ENCODE measurements around the gene PEBP1.
"Not testable (repeated sequence)": the region's sequence is repeated elsewhere in the genome, so short reads cannot be mapped to it uniquely, and the experiment has no call there.

PEBP1 gene

GRCh38 chr12:118135788-118136558 lies at the start of gene PEBP1:
TSS of gene PEBP1 (plus strand) at chr12:118136124. CDS start at chr12:118136210, 86 bp downstream.
- DNase-seq (ENCODE audit: low read depth) = peak; percentile 94

GRCh38 chr12:118089782-118090181 lies 46.1 kb upstream of the PEBP1 start:
- no peak for DNase-seq (ENCODE audit: low read depth)

GRCh38 chr12:118094039-118094438 lies 41.9 kb upstream of the PEBP1 start:
- DNase-seq (ENCODE audit: low read depth) = no peak

- DNase-seq (ENCODE audit: low read depth) = no peak
Observed at GRCh38 chr12:118098401-118098800, 37.5 kb upstream of the PEBP1 start.

- DNase-seq (ENCODE audit: low read depth) = no peak
Observed at GRCh38 chr12:118098911-118099671, 36.8 kb upstream of the PEBP1 start.

- DNase-seq (ENCODE audit: low read depth) = no peak
Observed at GRCh38 chr12:118101051-118101450, 34.9 kb upstream of the PEBP1 start.

GRCh38 chr12:118102070-118102469 lies 33.9 kb upstream of the PEBP1 start:
- peak; percentile 53 for DNase-seq (ENCODE audit: low read depth)

GRCh38 chr12:118102609-118103008 lies 33.3 kb upstream of the PEBP1 start:
- DNase-seq (ENCODE audit: low read depth) = no peak

- DNase-seq (ENCODE audit: low read depth) = peak; percentile 17
Observed at GRCh38 chr12:118103201-118103600, 32.7 kb upstream of the PEBP1 start.

- peak; percentile 80 for DNase-seq (ENCODE audit: low read depth)
Observed at GRCh38 chr12:118103601-118104382, 32.1 kb upstream of the PEBP1 start, which contains the start of gene VSIG10. TSS of gene VSIG10 (minus strand) at chr12:118104011. CDS start at chr12:118103671, 340 bp downstream.

- no peak for DNase-seq (ENCODE audit: low read depth)
Observed at GRCh38 chr12:118107011-118107410, 28.9 kb upstream of the PEBP1 start.

GRCh38 chr12:118107694-118108093 lies 28.2 kb upstream of the PEBP1 start:
- DNase-seq (ENCODE audit: low read depth) = no peak

GRCh38 chr12:118109088-118109487 lies 26.8 kb upstream of the PEBP1 start:
- DNase-seq (ENCODE audit: low read depth) = peak; percentile 33

GRCh38 chr12:118119449-118119879 lies 16.5 kb upstream of the PEBP1 start:
- no peak for DNase-seq (ENCODE audit: low read depth)

- DNase-seq (ENCODE audit: low read depth) = peak; percentile 72
Observed at GRCh38 chr12:118120579-118121363, 15.2 kb upstream of the PEBP1 start.

GRCh38 chr12:118122264-118122663 lies 13.7 kb upstream of the PEBP1 start:
- no peak for DNase-seq (ENCODE audit: low read depth)

- no peak for DNase-seq (ENCODE audit: low read depth)
Observed at GRCh38 chr12:118124333-118124874, 11.5 kb upstream of the PEBP1 start.

GRCh38 chr12:118125743-118126118 lies 10.2 kb upstream of the PEBP1 start:
- DNase-seq (ENCODE audit: low read depth) = no peak

GRCh38 chr12:118126119-118126757 lies 9.7 kb upstream of the PEBP1 start:
- no peak for DNase-seq (ENCODE audit: low read depth)

GRCh38 chr12:118127867-118128266 lies 8.1 kb upstream of the PEBP1 start:
- no peak for DNase-seq (ENCODE audit: low read depth)

GRCh38 chr12:118129436-118129835 lies 6.5 kb upstream of the PEBP1 start:
- DNase-seq (ENCODE audit: low read depth) = not testable (repeated sequence)

Measured in EH (cell line).